Thoracic aorta (tissue), 2 donors: ENCODE measurements around the gene TMEM86B. TPM values are rescaled to one million over a fixed set of nuclear protein-coding genes. Genes with fewer than 3 reads are reported as not detected.

Experiments
- ATAC-seq: fragments of 150-250 bp; one replicate; pipeline ENCODE4 v1.8.0; 2017; ENCODE audit warnings: low read depth; ENCODE audit not compliant: insufficient number of reproducible peaks, low FRiP score
- DNase-seq: peaks from one replicate; pipeline ENCODE4 v3.0.0-alpha.2; 2020; ENCODE audit warnings: low spot score
- H3K27ac ChIP-seq, 2 donors: fragments of 200-600 bp; sonication (generic); 1 replicate in 1 of 2; 2 replicates in 1 of 2; pipeline ENCODE4 v1.5.1; 2016; ENCODE audit warnings: mild to moderate bottlenecking in 2 of 2, moderate library complexity in 2 of 2
- H3K27me3 ChIP-seq: fragments of 200-600 bp; sonication (generic); replicated peaks from 2 replicates; pipeline ENCODE4 v1.6.0; 2016; ENCODE audit warnings: mild to moderate bottlenecking; ENCODE audit not compliant: insufficient read depth
- H3K36me3 ChIP-seq: fragments of 200-600 bp; sonication (generic); one replicate; pipeline ENCODE4 v1.5.1; 2016
- H3K4me1 ChIP-seq, 2 donors: fragments of 200-600 bp; sonication (generic); 1 replicate in 1 of 2; 2 replicates in 1 of 2; pipeline versions ENCODE4 v1.5.1 to v1.6.0; 2016; ENCODE audit warnings: low read depth in 2 of 2, mild to moderate bottlenecking in 1 of 2; ENCODE audit not compliant: control insufficient read depth in 1 of 2
- H3K4me3 ChIP-seq: fragments of 200-600 bp; sonication (generic); 2 replicates; pipeline ENCODE4 v1.5.1; 2016; ENCODE audit warnings: mild to moderate bottlenecking
- H3K9me3 ChIP-seq: fragments of 200-600 bp; sonication (generic); 2 replicates; pipeline ENCODE4 v1.5.1; 2016
- total RNA-seq, 2 donors: library from RNA; depleted of rRNA; stranded (reverse); fragments of >200 nt; gene quantifications; one replicate each; pipeline versions ENCODE4 v1.1.0 to v1.2.3, GENCODE V29; 2016
- TF ChIP-seq, protein P1 (sequence below): fragments of 200-600 bp; sonication (generic); IDR thresholded peaks from one replicate; pipeline ENCODE4 v1.5.1; 2019; ENCODE audit warnings: antibody characterized with exemption

Gene TMEM86B
- total RNA-seq, 2 donors from 2014 or later: 2.4 to 4.8 TPM

- no peak for DNase-seq
- H3K4me1 ChIP-seq: no peaks in the 10 kb centered on the region
- no peak overlapping the region for H3K27ac ChIP-seq
- TF ChIP-seq, protein P1, sequence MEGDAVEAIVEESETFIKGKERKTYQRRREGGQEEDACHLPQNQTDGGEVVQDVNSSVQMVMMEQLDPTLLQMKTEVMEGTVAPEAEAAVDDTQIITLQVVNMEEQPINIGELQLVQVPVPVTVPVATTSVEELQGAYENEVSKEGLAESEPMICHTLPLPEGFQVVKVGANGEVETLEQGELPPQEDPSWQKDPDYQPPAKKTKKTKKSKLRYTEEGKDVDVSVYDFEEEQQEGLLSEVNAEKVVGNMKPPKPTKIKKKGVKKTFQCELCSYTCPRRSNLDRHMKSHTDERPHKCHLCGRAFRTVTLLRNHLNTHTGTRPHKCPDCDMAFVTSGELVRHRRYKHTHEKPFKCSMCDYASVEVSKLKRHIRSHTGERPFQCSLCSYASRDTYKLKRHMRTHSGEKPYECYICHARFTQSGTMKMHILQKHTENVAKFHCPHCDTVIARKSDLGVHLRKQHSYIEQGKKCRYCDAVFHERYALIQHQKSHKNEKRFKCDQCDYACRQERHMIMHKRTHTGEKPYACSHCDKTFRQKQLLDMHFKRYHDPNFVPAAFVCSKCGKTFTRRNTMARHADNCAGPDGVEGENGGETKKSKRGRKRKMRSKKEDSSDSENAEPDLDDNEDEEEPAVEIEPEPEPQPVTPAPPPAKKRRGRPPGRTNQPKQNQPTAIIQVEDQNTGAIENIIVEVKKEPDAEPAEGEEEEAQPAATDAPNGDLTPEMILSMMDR: no peak
- H3K9me3 ChIP-seq: no peaks in the 10 kb centered on the region
- H3K4me3 ChIP-seq: no peak overlapping the region
- H3K27me3 ChIP-seq: no peaks in the 10 kb centered on the region
- H3K36me3 ChIP-seq: no peaks in the 10 kb centered on the region
- peak; percentile 36 for ATAC-seq
Measured at GRCh38 chr19:55189403-55189835, 39.1 kb downstream of the TMEM86B start.

DNA sequence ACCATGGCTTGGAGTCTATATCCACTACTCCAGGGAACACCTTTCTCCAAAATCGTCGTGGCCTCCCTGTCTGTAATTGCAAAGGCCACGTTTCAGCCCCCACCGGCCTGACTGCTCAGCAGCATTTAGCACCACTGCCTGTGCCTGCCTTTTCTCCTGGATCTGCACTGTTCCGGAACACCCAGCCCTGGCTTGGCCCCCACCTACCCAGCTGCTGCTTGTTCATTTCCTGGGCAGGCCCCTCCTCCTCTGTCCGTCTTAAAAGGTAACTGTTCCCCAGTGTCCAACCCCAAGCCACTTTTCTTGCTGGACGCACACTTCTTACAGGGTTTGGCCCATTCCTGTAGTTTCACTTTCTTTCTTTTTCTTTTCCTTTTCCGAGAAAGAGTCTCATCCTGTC, 39.9 kb downstream of the TMEM86B start:
- TF ChIP-seq, protein P1: no peak
- Histone ChIP-seq H3K36me3 (no peaks in the 10 kb centered on the region), H3K27me3 (no peaks in the 10 kb centered on the region), H3K4me1 (no peaks in the 10 kb centered on the region), H3K9me3 (no peaks in the 10 kb centered on the region), H3K4me3 (no peak overlapping the region), H3K27ac (no peak overlapping the region)
- DNase-seq: no peak
- ATAC-seq: no peak

GRCh38 chr19:55186080-55186479, 42.5 kb downstream of the TMEM86B start:
- Histone ChIP-seq H3K27ac (no peak overlapping the region), H3K36me3 (no peaks in the 10 kb centered on the region), H3K9me3 (no peaks in the 10 kb centered on the region), H3K4me1 (no peaks in the 10 kb centered on the region), H3K27me3 (no peaks in the 10 kb centered on the region), H3K4me3 (no peak overlapping the region)
- DNase-seq (no peak), ATAC-seq (no peak)
- TF ChIP-seq, protein P1: no peak

DNA sequence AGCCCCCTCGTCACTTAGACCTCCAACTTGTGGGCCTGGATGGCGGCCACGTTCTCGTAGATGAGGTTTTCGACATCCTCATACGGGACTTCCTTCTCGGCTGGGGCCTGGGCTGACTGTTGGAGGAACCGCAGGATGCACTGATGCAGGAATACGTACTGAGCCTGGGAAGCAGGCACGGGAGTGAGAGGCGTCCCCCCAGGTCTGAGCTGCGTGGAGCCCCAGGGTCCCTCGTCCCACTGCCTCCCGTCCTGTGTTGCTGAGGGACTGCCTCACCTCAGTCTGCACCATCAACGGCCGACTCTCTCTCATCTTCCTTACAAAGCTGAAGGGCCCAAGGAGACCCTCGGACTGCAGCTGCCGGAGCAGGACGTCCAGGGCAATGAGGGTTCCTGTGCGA, 46.8 kb downstream of the TMEM86B start:
- Histone ChIP-seq H3K36me3 (no peaks in the 10 kb centered on the region), H3K9me3 (no peaks in the 10 kb centered on the region), H3K27me3 (no peaks in the 10 kb centered on the region), H3K27ac (no peak overlapping the region), H3K4me1 (peaks cover 10 to 13% of the 10 kb centered on the region in 2 donors), H3K4me3 (no peak overlapping the region)
- DNase-seq: no peak
- TF ChIP-seq, protein P1: no peak
- no peak for ATAC-seq

DNA sequence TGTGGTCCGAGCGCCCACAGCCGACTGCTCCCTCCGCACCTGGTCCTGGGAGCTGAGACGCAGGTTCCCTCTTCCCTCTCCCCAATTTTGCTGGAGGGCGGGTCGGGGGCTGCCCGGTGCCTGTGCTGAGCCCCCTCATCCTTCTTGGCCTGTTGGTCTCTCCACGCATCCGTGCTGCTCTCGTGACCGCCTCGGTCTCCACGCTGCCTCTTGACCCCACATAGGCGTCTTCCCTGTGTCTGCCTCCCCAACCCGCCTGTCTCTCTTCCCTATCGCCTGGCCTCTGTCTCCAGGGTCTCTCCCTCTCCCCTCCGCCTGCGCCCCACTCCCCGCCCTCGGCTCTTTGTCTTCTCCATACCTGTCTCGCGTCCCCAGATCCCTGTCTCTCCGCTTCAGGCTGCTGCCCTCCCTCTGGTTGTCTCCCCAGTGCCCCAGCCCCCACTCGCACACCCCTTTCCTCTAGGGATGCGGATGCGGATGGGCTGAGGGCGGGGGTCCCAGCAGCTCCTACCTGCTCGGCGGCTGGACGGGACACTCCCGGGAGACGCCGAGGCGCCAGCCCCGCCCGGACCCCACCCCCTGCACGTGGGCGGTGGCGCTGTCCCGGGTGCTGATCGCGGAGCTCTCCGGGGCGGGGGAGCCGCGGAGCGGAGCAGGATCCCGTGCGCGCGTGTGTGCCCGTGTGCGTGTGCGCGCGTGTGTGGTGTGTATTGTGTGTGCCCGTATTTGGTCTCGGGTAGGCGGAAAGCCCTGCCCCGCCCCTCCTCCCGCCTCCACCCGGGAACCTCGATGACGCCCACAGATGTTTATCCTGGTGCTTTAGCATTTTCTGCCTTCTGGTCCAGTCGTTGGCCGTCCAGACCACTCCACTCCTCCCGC, 48.7 kb downstream of the TMEM86B start, which contains the start of gene SYT5:
Gene SYT5 (minus strand): TSS at position 684 of the 879 bp plus-strand sequence. CDS start 1,248 bp downstream, outside the sequence.
- no peak for DNase-seq
- TF ChIP-seq, protein P1: no peak
- H3K4me1 ChIP-seq: peaks cover 10 to 13% of the 10 kb centered on the region in 2 donors
- no peaks in the 10 kb centered on the region for H3K36me3 ChIP-seq
- H3K27ac ChIP-seq: no peak within 1 kb of the TSS
- H3K9me3 ChIP-seq: no peaks in the 10 kb centered on the region
- peak within 1 kb of the TSS; percentile 65 for H3K4me3 ChIP-seq
- ATAC-seq: no peak
- H3K27me3 ChIP-seq: peaks cover 13% of the 10 kb centered on the region
